BJ (cell line): ENCODE data around the gene ISG15. TPM values are rescaled to one million over a fixed set of nuclear protein-coding genes. Genes with fewer than 3 reads are reported as not detected.
A peak's percentile ranks its signal among the peaks of the same experiment; 100 is the strongest.

Experiments
- CTCF ChIA-PET: fragments of 350-600 bp; formaldehyde crosslinking; extraction: SDS; loops from one replicate; lab custom pipeline; 2021; ENCODE audit warnings: antibody characterized with exemption, inconsistent platforms; lab: Yijun Ruan, JAX
- POLR2A ChIA-PET: fragments of 300-600 bp; sonication (Branson Sonifier 250); formaldehyde crosslinking; extraction: SDS; loops from one replicate; lab custom pipeline; 2021; ENCODE audit warnings: antibody characterized with exemption; lab: Charles Lee
- DNase-seq: peaks from one replicate; pipeline ENCODE4 v3.0.0-alpha.2; 2011; ENCODE audit warnings: low read depth
- H3K27me3 ChIP-seq: 2 replicates; pipeline ENCODE4 v1.6.0; 2011; ENCODE audit warnings: low read length; ENCODE audit not compliant: control insufficient read depth, insufficient read depth
- H3K36me3 ChIP-seq: 2 replicates; pipeline ENCODE4 v1.5.1; 2011; ENCODE audit warnings: low read length; ENCODE audit not compliant: control insufficient read depth, insufficient read depth
- H3K4me3 ChIP-seq: 2 replicates; pipeline ENCODE4 v1.5.1; 2011; ENCODE audit warnings: low read depth, mild to moderate bottlenecking, control low read depth, low read length
- polyA minus RNA-seq: library from RNA; depleted of rRNA, polyadenylated mRNA; stranded (reverse); fragments of >200 nt; gene quantifications from 2 replicates; pipeline ENCODE4 v1.2.3, GENCODE V29; 2011; rRNA and poly(A)+ RNA removed
- polyA plus RNA-seq: library from polyadenylated mRNA; depleted of rRNA; stranded (reverse); fragments of >200 nt; gene quantifications from 2 replicates; pipeline ENCODE4 v1.2.3, GENCODE V29; 2011; rRNA removed
- TF ChIP-seq, protein P1 (sequence below): IDR thresholded peaks from 2 replicates; pipeline ENCODE4 v1.5.1; 2011; ENCODE audit warnings: low read depth, mild to moderate bottlenecking, control low read depth, inconsistent platforms, low read length, moderate library complexity; ENCODE audit not compliant: insufficient read depth

Gene ISG15
- polyA plus RNA-seq (73.0 and 86.8 TPM in 2 replicates), polyA minus RNA-seq (8.7 and 9.7 TPM in 2 replicates)

DNA sequence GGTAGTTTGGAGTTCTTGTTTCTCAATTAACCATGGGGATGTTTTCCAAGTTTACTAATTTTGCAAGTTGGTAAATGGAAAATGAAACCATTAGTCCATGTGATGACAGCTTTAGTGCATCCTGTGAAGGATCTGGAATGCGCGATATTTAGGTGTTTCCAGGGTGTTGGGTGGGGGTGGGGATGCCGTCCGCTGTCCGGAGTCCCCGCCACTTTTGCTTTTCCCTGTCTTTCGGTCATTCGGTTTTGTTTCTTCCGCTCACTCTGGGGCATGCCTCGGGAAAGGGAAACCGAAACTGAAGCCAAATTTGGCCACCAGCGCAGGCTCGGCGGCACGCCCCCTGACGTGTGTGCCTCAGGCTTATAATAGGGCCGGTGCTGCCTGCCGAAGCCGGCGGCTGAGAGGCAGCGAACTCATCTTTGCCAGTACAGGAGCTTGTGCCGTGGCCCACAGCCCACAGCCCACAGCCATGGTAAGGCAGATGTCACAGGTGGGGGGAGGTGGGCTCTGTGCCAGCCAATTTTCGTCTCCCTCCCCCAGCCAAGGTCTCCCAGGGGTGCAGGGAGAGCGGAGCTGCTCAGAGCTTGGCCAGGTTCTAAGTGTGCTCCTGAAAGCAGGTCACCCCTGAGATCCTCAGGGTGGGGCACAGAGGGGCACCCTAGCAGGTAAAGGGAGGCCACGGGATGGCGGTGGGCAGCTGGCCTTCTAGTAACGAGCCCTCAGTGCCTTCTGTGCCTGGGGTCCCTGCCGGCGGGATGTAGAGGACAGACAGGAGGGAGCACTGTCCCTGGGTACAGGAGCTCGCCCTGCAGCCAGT is at the start of gene ISG15:
Gene ISG15, plus strand, starts transcription at position 393 of the 817 bp plus-strand sequence. Its CDS starts 77 bp downstream, at position 470.
- CTCF ChIA-PET, result interaction anchor here (0.6 to 3.3 kb wide), 7 partner anchors 10 to 218 kb away, joined by 3 to 15 read pairs (median 4); no protein-coding TSS in a partner anchor
- DNase-seq, result peak; percentile 49
- no peaks in the 10 kb centered on the region for H3K27me3 ChIP-seq
- peak within 1 kb of the TSS; percentile 71 for H3K4me3 ChIP-seq
- no peaks in the 10 kb centered on the region for H3K36me3 ChIP-seq
- TF ChIP-seq, protein P1, sequence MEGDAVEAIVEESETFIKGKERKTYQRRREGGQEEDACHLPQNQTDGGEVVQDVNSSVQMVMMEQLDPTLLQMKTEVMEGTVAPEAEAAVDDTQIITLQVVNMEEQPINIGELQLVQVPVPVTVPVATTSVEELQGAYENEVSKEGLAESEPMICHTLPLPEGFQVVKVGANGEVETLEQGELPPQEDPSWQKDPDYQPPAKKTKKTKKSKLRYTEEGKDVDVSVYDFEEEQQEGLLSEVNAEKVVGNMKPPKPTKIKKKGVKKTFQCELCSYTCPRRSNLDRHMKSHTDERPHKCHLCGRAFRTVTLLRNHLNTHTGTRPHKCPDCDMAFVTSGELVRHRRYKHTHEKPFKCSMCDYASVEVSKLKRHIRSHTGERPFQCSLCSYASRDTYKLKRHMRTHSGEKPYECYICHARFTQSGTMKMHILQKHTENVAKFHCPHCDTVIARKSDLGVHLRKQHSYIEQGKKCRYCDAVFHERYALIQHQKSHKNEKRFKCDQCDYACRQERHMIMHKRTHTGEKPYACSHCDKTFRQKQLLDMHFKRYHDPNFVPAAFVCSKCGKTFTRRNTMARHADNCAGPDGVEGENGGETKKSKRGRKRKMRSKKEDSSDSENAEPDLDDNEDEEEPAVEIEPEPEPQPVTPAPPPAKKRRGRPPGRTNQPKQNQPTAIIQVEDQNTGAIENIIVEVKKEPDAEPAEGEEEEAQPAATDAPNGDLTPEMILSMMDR, result no peak
- POLR2A ChIA-PET, result interaction anchor here (0.6 kb wide), 1 partner anchor 103 kb away, joined by 4 read pairs; the partner anchor contains the start of gene C1orf159

DNA sequence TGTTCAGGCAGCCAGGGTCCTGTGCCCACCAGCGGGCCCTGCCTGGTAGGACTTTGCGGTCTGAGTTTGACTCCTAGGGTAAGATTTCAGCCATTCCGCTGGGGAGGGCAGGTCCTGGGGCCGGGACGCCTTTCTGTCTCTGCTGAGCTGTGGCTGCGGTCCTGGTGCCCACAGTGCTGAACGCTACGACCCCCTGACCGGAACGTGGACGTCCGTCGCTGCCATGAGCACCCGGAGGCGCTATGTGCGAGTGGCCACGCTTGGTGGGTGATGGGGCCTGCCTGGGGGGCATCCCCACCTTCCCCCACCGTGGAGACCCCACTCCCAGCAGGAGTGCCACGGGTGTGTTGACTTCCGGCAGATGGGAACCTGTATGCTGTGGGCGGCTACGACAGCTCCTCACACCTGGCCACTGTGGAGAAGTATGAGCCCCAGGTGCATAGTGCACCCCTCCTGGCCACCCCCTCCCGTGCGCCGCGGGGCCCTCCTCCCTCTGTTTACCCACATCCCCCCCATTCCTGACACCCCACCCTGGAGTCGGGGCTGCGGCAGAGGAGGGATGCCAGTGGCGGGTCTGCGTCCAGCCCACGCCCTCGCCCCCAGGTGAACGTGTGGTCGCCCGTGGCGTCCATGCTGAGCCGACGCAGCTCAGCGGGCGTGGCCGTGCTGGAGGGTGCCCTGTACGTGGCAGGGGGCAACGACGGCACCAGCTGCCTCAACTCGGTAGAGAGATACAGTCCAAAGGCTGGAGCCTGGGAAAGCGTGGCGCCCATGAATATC is 49.4 kb upstream of the ISG15 start:
- CTCF ChIA-PET, result no interaction called here
- Histone ChIP-seq H3K27me3 (no peaks in the 10 kb centered on the region), H3K4me3 (no peak overlapping the region), H3K36me3 (peaks cover 11% of the 10 kb centered on the region; the same call in 1 of the 2 replicates)
- POLR2A ChIA-PET, result interaction anchor here (0.6 kb wide), 1 partner anchor 36 kb away, joined by 3 read pairs; the partner anchor contains the start of gene HES4
- DNase-seq, result no peak
- TF ChIP-seq, protein P1, result no peak

GRCh38 chr1:964691-965525 is 48.4 kb upstream of the ISG15 start:
- Histone ChIP-seq H3K4me3 (no peak overlapping the region), H3K36me3 (peaks cover 11% of the 10 kb centered on the region; the same call in 1 of the 2 replicates), H3K27me3 (no peaks in the 10 kb centered on the region)
- ChIA-PET POLR2A (no interaction called here), CTCF (interaction anchor here (1.0 to 2.6 kb wide), 2 partner anchors 11 to 44 kb away, joined by 3 to 11 read pairs; no protein-coding TSS in a partner anchor)
- no peak for DNase-seq
- TF ChIP-seq, protein P1, result no peak

DNA sequence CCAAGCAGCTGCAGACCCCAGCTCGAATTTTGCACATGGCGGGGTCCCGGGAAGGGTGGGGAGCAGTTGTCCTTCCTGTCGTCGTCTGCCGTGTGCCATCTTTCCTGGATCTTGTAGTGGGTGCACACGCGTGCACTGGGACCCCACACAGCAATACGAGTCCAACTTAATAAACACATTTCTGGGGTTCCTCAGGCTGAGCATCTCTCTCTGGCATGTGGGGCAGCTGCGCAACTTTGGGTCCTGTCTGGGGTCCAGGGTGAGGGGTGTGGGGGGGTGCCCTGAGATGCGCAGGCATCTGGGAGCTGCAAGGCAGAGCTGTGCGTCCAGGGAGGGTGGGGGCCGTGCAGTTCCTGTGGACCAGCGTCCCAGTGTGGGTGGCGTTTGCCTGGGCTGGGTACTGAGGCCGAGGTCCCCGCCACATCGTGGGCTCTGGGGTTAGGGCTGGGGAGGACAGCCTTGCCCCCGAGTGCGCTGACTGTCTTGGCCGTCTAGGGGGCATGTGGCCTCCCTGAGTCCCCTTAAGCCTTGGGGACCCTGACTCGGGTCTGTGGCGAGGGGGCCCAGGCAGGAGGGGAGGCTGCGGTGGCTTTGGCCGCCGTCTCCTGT is 47.7 kb upstream of the ISG15 start:
- H3K4me3 ChIP-seq, result no peak overlapping the region
- DNase-seq, result no peak
- POLR2A ChIA-PET, result no interaction called here
- CTCF ChIA-PET, result interaction anchor here (1.0 to 2.6 kb wide), 2 partner anchors 10 to 45 kb away, joined by 3 to 11 read pairs; no protein-coding TSS in a partner anchor
- TF ChIP-seq, protein P1, result no peak
- peaks cover 11% of the 10 kb centered on the region; the same call in 1 of the 2 replicates for H3K36me3 ChIP-seq
- no peaks in the 10 kb centered on the region for H3K27me3 ChIP-seq
